Astrocyte (in vitro differentiated cells and primary cell): ENCODE results near the gene CNTNAP2. TPM values are rescaled to one million over a fixed set of nuclear protein-coding genes. Genes with fewer than 3 reads are reported as not detected.

Source experiments
- DNase-seq: peaks from one replicate; pipeline ENCODE4 v3.0.0-alpha.2; 2010; ENCODE audit warnings: low read depth
- FAIRE-seq: peaks from 2 replicates; lab custom pipeline; 2011; peaks lifted over from hg19 to GRCh38; lab: Jason Lieb, UNC
- H2AFZ ChIP-seq: 2 replicates; pipeline ENCODE4 v1.6.0; 2012; ENCODE audit warnings: low read depth, low read length, inconsistent platforms
- H3K27ac ChIP-seq: 2 replicates; pipeline ENCODE4 v1.5.1; 2011; ENCODE audit warnings: low read depth, low read length, inconsistent platforms
- H3K27me3 ChIP-seq: 2 replicates; pipeline ENCODE4 v1.6.0; 2011; ENCODE audit warnings: low read length, inconsistent platforms; ENCODE audit not compliant: insufficient read depth
- H3K36me3 ChIP-seq: 2 replicates; pipeline ENCODE4 v1.5.1; 2011; ENCODE audit warnings: low read length, inconsistent platforms; ENCODE audit not compliant: insufficient read depth
- H3K4me1 ChIP-seq: 2 replicates; pipeline ENCODE4 v1.5.1; 2011; ENCODE audit warnings: low read length, inconsistent platforms; ENCODE audit not compliant: insufficient read depth
- H3K4me2 ChIP-seq: 2 replicates; pipeline ENCODE4 v1.6.0; 2012; ENCODE audit warnings: low read length, inconsistent platforms
- H3K4me3 ChIP-seq: 2 replicates; pipeline ENCODE4 v1.5.1; 2011; ENCODE audit warnings: low read depth, mild to moderate bottlenecking, low read length, inconsistent platforms; ENCODE audit not compliant: insufficient read depth
- H3K79me2 ChIP-seq: 2 replicates; pipeline ENCODE4 v1.6.0; 2012; ENCODE audit warnings: mild to moderate bottlenecking, low read length, inconsistent platforms; ENCODE audit not compliant: insufficient read depth
- H3K9ac ChIP-seq: 2 replicates; pipeline ENCODE4 v1.6.0; 2012; ENCODE audit warnings: mild to moderate bottlenecking, low read length, inconsistent platforms
- H3K9me3 ChIP-seq: 2 replicates; pipeline ENCODE4 v1.5.1; 2012; ENCODE audit warnings: low read depth, mild to moderate bottlenecking, low read length, inconsistent platforms; ENCODE audit not compliant: insufficient read depth
- H4K20me1 ChIP-seq: 2 replicates; pipeline ENCODE4 v1.6.0; 2012; ENCODE audit warnings: low read length, inconsistent platforms; ENCODE audit not compliant: insufficient read depth
- H3K27ac Mint-ChIP-seq: one replicate; pipeline ENCODE4 v1.8.0; 2021; ENCODE audit warnings: mild to moderate bottlenecking, mixed read lengths; ENCODE audit not compliant: unreplicated experiment
- H3K27me3 Mint-ChIP-seq: one replicate; pipeline ENCODE4 v1.8.0; 2021; ENCODE audit warnings: low read depth, mixed read lengths; ENCODE audit not compliant: unreplicated experiment
- H3K36me3 Mint-ChIP-seq: one replicate; pipeline ENCODE4 v1.8.0; 2021; ENCODE audit warnings: low read depth, mixed read lengths; ENCODE audit not compliant: unreplicated experiment
- H3K4me1 Mint-ChIP-seq: one replicate; pipeline ENCODE4 v1.8.0; 2021; ENCODE audit warnings: low read depth, mixed read lengths; ENCODE audit not compliant: unreplicated experiment
- H3K4me3 Mint-ChIP-seq: one replicate; pipeline ENCODE4 v1.8.0; 2021; ENCODE audit warnings: mild to moderate bottlenecking, moderate library complexity, mixed read lengths; ENCODE audit not compliant: unreplicated experiment
- H3K9me3 Mint-ChIP-seq: one replicate; pipeline ENCODE4 v1.8.0; 2021; ENCODE audit warnings: mild to moderate bottlenecking, mixed read lengths; ENCODE audit not compliant: unreplicated experiment
- EZH2 ChIP-seq: IDR thresholded peaks from 2 replicates; pipeline ENCODE4 v1.6.1; 2012; ENCODE audit warnings: mild to moderate bottlenecking, low read length, inconsistent platforms; ENCODE audit not compliant: insufficient read depth
- total RNA-seq: library from RNA; stranded (reverse); gene quantifications from 2 replicates; pipeline ENCODE4 v1.2.1, GENCODE V29; 2021
- TF ChIP-seq, protein P1 (sequence below): IDR thresholded peaks from 2 replicates; pipeline ENCODE4 v1.5.1; 2011; ENCODE audit warnings: low read depth, mild to moderate bottlenecking, inconsistent platforms, low read length, moderate library complexity; ENCODE audit not compliant: insufficient read depth

Gene CNTNAP2
- total RNA-seq, 1 donor from 2014 or later: 20.0 TPM

DNA sequence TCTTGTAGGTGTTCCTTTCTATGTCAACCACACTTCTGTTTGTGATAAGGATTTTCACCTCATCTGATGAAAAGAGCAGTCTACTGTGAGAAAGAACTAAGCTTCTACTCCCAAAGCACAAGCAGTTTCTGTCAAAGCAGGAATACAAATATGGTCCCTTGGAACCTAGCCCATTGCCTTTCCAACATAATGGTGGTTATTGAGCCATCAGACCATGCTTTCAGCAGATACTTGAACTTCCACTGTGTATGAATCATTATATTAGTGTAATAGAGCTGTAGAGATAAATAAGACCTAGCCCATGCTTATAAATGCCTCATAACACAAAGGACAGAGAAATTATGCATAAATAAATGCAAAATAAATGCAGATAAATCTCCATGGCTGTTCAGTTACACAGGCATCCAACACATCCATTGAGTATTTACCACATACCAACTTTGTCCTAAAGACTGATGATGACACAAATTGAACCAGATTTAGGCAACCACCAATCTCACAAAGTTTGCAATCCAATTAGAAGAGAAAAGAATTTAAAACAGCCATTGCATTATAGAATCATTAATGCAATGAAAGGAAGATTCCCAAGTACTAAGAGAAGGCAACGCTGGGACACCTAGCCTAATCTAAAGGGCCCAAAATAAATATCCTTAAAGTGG is 1744.6 kb downstream of the CNTNAP2 start:
- Histone ChIP-seq H3K4me2 (no peak overlapping the region), H2AFZ (no peak overlapping the region), H3K36me3 (no peaks in the 10 kb centered on the region), H3K9ac (no peak overlapping the region), H3K79me2 (no peaks in the 10 kb centered on the region), H3K9me3 (no peaks in the 10 kb centered on the region), H3K27me3 (no peaks in the 10 kb centered on the region), H3K4me3 (no peak overlapping the region), H3K4me1 (no peaks in the 10 kb centered on the region), H4K20me1 (no peaks in the 10 kb centered on the region), H3K27ac (no peak overlapping the region)
- H3K27ac Mint-ChIP-seq: no peak overlapping the region
- FAIRE-seq (no peak), DNase-seq (no peak)
- H3K9me3 Mint-ChIP-seq: peaks cover 8% of the 10 kb centered on the region
- H3K4me3 Mint-ChIP-seq: no peak overlapping the region
- H3K27me3 Mint-ChIP-seq: no peaks in the 10 kb centered on the region
- peaks cover 4% of the 10 kb centered on the region for H3K4me1 Mint-ChIP-seq
- TF ChIP-seq, protein P1, sequence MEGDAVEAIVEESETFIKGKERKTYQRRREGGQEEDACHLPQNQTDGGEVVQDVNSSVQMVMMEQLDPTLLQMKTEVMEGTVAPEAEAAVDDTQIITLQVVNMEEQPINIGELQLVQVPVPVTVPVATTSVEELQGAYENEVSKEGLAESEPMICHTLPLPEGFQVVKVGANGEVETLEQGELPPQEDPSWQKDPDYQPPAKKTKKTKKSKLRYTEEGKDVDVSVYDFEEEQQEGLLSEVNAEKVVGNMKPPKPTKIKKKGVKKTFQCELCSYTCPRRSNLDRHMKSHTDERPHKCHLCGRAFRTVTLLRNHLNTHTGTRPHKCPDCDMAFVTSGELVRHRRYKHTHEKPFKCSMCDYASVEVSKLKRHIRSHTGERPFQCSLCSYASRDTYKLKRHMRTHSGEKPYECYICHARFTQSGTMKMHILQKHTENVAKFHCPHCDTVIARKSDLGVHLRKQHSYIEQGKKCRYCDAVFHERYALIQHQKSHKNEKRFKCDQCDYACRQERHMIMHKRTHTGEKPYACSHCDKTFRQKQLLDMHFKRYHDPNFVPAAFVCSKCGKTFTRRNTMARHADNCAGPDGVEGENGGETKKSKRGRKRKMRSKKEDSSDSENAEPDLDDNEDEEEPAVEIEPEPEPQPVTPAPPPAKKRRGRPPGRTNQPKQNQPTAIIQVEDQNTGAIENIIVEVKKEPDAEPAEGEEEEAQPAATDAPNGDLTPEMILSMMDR: no peak
- TF ChIP-seq EZH2: no peak
- H3K36me3 Mint-ChIP-seq: no peaks in the 10 kb centered on the region

- no peak overlapping the region for H2AFZ ChIP-seq
- Mint-ChIP-seq H3K36me3 (no peaks in the 10 kb centered on the region), H3K4me3 (no peak overlapping the region), H3K4me1 (peaks cover 4% of the 10 kb centered on the region), H3K9me3 (peaks cover 8% of the 10 kb centered on the region), H3K27ac (no peak overlapping the region), H3K27me3 (no peaks in the 10 kb centered on the region)
- no peak overlapping the region for H3K4me2 ChIP-seq
- no peak for FAIRE-seq
- no peaks in the 10 kb centered on the region for H3K36me3 ChIP-seq
- H3K9me3 ChIP-seq: no peaks in the 10 kb centered on the region
- H3K4me3 ChIP-seq: no peak overlapping the region
- H4K20me1 ChIP-seq: no peaks in the 10 kb centered on the region
- TF ChIP-seq EZH2: no peak
- TF ChIP-seq, protein P1: no peak
- H3K4me1 ChIP-seq: no peaks in the 10 kb centered on the region
- no peak overlapping the region for H3K27ac ChIP-seq
- H3K79me2 ChIP-seq: no peaks in the 10 kb centered on the region
- DNase-seq: no peak
- no peak overlapping the region for H3K9ac ChIP-seq
- no peaks in the 10 kb centered on the region for H3K27me3 ChIP-seq
Measured at GRCh38 chr7:147861945-147862344, 1745.3 kb downstream of the CNTNAP2 start.

DNA sequence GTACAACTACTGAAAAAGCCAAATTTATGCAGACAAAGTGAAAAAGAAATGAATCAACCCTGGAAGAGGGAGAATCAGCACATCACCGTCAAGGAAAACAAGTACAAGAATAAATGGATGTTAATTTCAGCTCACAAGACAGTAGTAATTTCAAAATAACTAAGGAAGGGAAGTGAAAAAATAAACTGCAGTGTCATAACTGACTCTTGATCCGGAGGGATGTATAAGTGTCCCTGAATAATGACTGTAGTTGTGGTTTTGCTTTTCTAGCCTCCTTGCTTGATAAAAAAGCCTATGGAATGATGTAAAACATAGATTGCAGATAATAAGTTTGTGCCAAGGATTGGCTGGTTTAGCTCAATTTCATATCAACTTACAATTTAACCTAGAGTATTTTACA is 1752.9 kb downstream of the CNTNAP2 start:
- Histone ChIP-seq H3K79me2 (no peaks in the 10 kb centered on the region), H3K9me3 (peaks cover 5% of the 10 kb centered on the region), H3K4me3 (no peak overlapping the region), H3K9ac (no peak overlapping the region), H3K27me3 (no peaks in the 10 kb centered on the region), H3K4me2 (no peak overlapping the region), H3K4me1 (no peaks in the 10 kb centered on the region), H2AFZ (no peak overlapping the region), H4K20me1 (no peaks in the 10 kb centered on the region), H3K36me3 (no peaks in the 10 kb centered on the region), H3K27ac (no peak overlapping the region)
- Mint-ChIP-seq H3K4me3 (no peak overlapping the region), H3K4me1 (no peaks in the 10 kb centered on the region), H3K9me3 (peaks cover 5% of the 10 kb centered on the region), H3K27me3 (no peaks in the 10 kb centered on the region), H3K27ac (no peak overlapping the region), H3K36me3 (no peaks in the 10 kb centered on the region)
- FAIRE-seq (no peak), DNase-seq (no peak)
- TF ChIP-seq, protein P1: no peak
- TF ChIP-seq EZH2: no peak
